Activated T-helper 1 cell treated with anti-CD3 and anti-CD28 coated beads, Interleukin-12 subunit alpha, Interleukin-12 subunit beta, Interleukin-2, Interleukin-4 antibody, amounts not matched to agents 30 ng/mL and 10 ng/mL and 1 ng/mL, durations not matched to agents 14 hours and 24 hours and 36 hours (primary cell): ENCODE measurements around the gene TMEM131. TPM values are rescaled to one million over a fixed set of nuclear protein-coding genes. Genes with fewer than 3 reads are reported as not detected.

Experiments used
- DNase-seq: peaks from one replicate; pipeline ENCODE4 v3.0.0; 2021; ENCODE audit warnings: low spot score
- H3K27ac Mint-ChIP-seq: one replicate; pipeline ENCODE4 v1.8.0; 2021; ENCODE audit warnings: mild to moderate bottlenecking, mixed read lengths
- H3K27me3 Mint-ChIP-seq: one replicate; pipeline ENCODE4 v1.8.0; 2022; ENCODE audit warnings: mild to moderate bottlenecking, moderate library complexity, mixed read lengths; ENCODE audit not compliant: insufficient read depth
- H3K36me3 Mint-ChIP-seq: one replicate; pipeline ENCODE4 v1.8.0; 2021; ENCODE audit warnings: low read depth, mixed read lengths
- H3K4me1 Mint-ChIP-seq: one replicate; pipeline ENCODE4 v1.8.0; 2021; ENCODE audit warnings: low read depth, mixed read lengths
- H3K4me3 Mint-ChIP-seq: one replicate; pipeline ENCODE4 v1.8.0; 2021; ENCODE audit warnings: mild to moderate bottlenecking, moderate library complexity, mixed read lengths
- H3K9me3 Mint-ChIP-seq: one replicate; pipeline ENCODE4 v1.8.0; 2021; ENCODE audit warnings: mixed read lengths
- intact Hi-C: fragments of 100-400 bp; cut with micrococcal nuclease; formaldehyde crosslinking; loops from one replicate; pipeline ENCODE4 v1.15.1; 2024
- total RNA-seq: library from RNA; stranded (reverse); gene quantifications from 2 replicates; pipeline ENCODE4 v1.2.3, GENCODE V29; 2022

The TMEM131 gene
- total RNA-seq, 1 donor from 2014 or later = 36.5 TPM

GRCh38 chr2:97774425-97774824 lies 221.3 kb downstream of the TMEM131 start:
- Mint-ChIP-seq H3K4me1 (peaks cover 10% of the 10 kb centered on the region), H3K4me3 (no peak overlapping the region), H3K27ac (no peak overlapping the region), H3K27me3 (no peaks in the 10 kb centered on the region), H3K9me3 (no peaks in the 10 kb centered on the region), H3K36me3 (peaks cover 35% of the 10 kb centered on the region)
- DNase-seq = no peak
- intact Hi-C loops = no loop called here

DNA sequence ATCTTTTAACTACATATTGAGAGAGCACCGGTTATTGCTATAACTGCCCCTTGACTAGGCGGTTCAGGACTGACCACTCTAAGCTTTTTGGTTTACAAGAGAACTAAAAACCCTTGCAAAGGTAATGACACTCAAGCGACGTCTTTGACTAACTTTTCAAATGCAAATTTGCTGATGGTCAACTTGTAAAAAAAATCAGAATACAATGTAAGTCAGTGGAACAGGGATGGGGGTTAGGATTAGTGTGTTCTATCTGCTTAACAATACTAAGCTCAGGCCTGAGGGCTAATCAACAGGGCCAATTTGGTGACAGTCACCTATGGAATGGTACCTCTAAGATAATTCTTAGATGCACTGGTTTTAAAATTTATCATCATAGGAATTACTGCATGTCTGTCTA lies 225.3 kb downstream of the TMEM131 start:
- peaks cover 31% of the 10 kb centered on the region for H3K4me1 Mint-ChIP-seq
- no peaks in the 10 kb centered on the region for H3K9me3 Mint-ChIP-seq

GRCh38 chr2:97769711-97770110 lies 226.0 kb downstream of the TMEM131 start:
- Mint-ChIP-seq H3K36me3 (peaks cover 30% of the 10 kb centered on the region), H3K27me3 (no peaks in the 10 kb centered on the region), H3K9me3 (no peaks in the 10 kb centered on the region), H3K27ac (no peak overlapping the region), H3K4me3 (no peak overlapping the region), H3K4me1 (peaks cover 29% of the 10 kb centered on the region)
- intact Hi-C loops = loop anchor here (2.0 kb wide), 2 partner anchors 23 to 51 kb away; no protein-coding TSS in a partner anchor
- DNase-seq = no peak

More for the DNA sequence above, 225.3 kb downstream of the TMEM131 start:
- no peak overlapping the region for H3K4me3 Mint-ChIP-seq
- H3K36me3 Mint-ChIP-seq = peaks cover 32% of the 10 kb centered on the region
- intact Hi-C loops = no loop called here
- no peak overlapping the region for H3K27ac Mint-ChIP-seq
- DNase-seq = no peak
- no peaks in the 10 kb centered on the region for H3K27me3 Mint-ChIP-seq

- H3K9me3 Mint-ChIP-seq = no peaks in the 10 kb centered on the region
- peaks cover 25% of the 10 kb centered on the region for H3K4me1 Mint-ChIP-seq
- peaks cover 26% of the 10 kb centered on the region for H3K36me3 Mint-ChIP-seq
- intact Hi-C loops = loop anchor here (2.0 kb wide), 2 partner anchors 23 to 51 kb away; no protein-coding TSS in a partner anchor
- no peaks in the 10 kb centered on the region for H3K27me3 Mint-ChIP-seq
- DNase-seq = no peak
- no peak overlapping the region for H3K4me3 Mint-ChIP-seq
- no peak overlapping the region for H3K27ac Mint-ChIP-seq
These were observed 226.4 kb downstream of the TMEM131 start for GRCh38 chr2:97769308-97769707.

- Mint-ChIP-seq H3K9me3 (no peaks in the 10 kb centered on the region), H3K4me3 (no peak overlapping the region), H3K27ac (no peak overlapping the region), H3K4me1 (peaks cover 30% of the 10 kb centered on the region), H3K36me3 (peaks cover 22% of the 10 kb centered on the region), H3K27me3 (no peaks in the 10 kb centered on the region)
- intact Hi-C loops = no loop called here
- no peak for DNase-seq
These were observed 229.2 kb downstream of the TMEM131 start for GRCh38 chr2:97766567-97766966.

DNA sequence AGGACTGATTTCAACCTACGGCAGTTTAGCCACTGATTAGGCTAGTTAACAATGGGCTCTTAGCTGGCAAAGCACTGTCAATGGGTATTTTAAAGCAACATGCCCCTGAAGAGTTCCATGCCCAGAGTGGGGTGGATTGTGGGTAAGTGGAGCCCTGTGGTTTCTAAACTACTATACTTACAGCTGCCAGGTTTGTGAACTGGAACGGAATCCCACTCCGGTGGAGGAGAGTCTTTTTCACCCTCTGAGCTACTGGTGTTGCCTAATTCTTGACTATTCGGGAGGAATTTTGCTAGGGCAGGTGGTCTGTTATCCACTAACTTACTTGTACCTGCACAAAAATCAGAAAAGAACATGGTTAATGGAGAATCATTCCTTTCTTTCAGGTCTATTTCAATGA lies 229.8 kb downstream of the TMEM131 start:
- Mint-ChIP-seq H3K27me3 (no peaks in the 10 kb centered on the region), H3K4me1 (peaks cover 36% of the 10 kb centered on the region)
- intact Hi-C loops = no loop called here

DNA sequence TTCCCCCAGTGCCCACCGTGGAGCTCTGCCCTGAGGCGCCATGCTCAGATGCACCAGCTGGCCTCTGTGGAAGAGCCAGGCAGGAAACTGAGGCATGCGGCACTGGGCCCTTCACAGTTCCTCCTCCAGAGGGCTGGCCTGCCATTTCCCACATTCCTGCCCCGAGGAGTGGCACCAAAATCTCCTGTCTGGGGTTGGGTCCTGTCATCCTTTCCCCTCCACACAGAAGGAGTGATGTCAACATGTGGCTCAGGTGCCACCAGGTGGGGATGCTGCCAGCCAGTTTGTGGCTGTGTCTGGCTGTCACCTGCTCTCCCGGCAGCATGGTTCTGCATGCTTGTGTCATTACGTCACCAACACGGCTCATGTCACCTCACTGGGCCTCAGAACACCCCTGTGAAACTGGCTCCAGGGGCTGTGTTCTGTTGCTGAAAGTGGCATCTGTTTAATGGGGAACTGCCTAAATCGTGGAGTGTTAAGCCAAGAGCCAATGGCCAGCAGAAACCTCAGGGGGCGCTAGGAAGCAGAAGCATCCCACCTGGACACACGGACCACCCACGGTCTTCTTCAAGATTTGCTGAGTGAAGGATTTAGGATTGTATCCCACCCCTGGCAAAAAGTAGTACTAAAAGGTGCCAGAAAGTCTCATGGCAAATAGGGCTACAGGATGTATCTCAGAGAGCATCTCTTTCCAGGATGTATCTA lies 231.0 kb downstream of the TMEM131 start:
- H3K36me3 Mint-ChIP-seq = peaks cover 31% of the 10 kb centered on the region
- H3K27ac Mint-ChIP-seq = no peak overlapping the region
- H3K27me3 Mint-ChIP-seq = no peaks in the 10 kb centered on the region
- intact Hi-C loops = no loop called here
- no peaks in the 10 kb centered on the region for H3K9me3 Mint-ChIP-seq
- no peak for DNase-seq
- peaks cover 48% of the 10 kb centered on the region for H3K4me1 Mint-ChIP-seq
- no peak overlapping the region for H3K4me3 Mint-ChIP-seq

More for the DNA sequence above, 229.8 kb downstream of the TMEM131 start:
- peaks cover 20% of the 10 kb centered on the region for H3K36me3 Mint-ChIP-seq
- no peak overlapping the region for H3K27ac Mint-ChIP-seq
- no peak for DNase-seq
- H3K4me3 Mint-ChIP-seq = no peak overlapping the region
- no peaks in the 10 kb centered on the region for H3K9me3 Mint-ChIP-seq

- Mint-ChIP-seq H3K27me3 (no peaks in the 10 kb centered on the region), H3K4me1 (peaks cover 50% of the 10 kb centered on the region), H3K9me3 (no peaks in the 10 kb centered on the region), H3K36me3 (peaks cover 35% of the 10 kb centered on the region), H3K4me3 (no peak overlapping the region), H3K27ac (peak overlapping the region; percentile 18)
- intact Hi-C loops = no loop called here
- DNase-seq = no peak
These were observed 232.4 kb downstream of the TMEM131 start for GRCh38 chr2:97763176-97763845.

- Mint-ChIP-seq H3K9me3 (no peaks in the 10 kb centered on the region), H3K4me1 (peaks cover 36% of the 10 kb centered on the region), H3K36me3 (peaks cover 42% of the 10 kb centered on the region), H3K4me3 (peak overlapping the region; percentile 42), H3K27me3 (no peaks in the 10 kb centered on the region), H3K27ac (peak overlapping the region; percentile 83)
- peak; percentile 50 for DNase-seq
- intact Hi-C loops = loop anchor here (2.0 kb wide), 1 partner anchor 14 kb away; no protein-coding TSS in a partner anchor
These were observed 234.6 kb downstream of the TMEM131 start for GRCh38 chr2:97761192-97761591.

DNA sequence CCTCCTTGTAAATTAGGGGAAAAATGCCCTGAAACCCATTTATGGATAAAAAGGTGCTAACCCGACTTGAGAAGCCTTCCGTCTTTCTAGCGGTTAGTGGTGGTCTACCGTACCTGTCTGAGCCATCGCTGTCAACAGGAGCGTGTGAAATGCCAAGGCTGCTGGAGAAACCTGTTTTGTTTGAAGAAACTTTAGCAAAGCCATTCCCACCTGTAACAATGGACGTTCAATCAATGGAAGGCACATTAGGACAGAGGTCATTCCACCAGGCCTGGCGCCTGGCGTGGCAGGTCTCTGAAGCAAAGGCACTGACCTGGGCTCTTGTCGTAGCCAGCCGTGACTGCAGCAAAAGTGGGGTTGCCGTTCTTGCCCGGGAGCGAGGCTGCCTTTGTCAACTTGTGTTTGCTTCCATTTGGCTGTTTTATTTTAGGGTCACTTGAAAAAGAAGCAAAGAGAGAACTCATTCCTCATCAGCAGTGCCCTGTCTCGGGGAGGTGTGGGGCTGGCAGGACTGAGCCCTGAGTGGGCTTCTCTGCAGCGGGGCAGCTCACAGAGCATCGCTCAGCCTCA lies 235.2 kb downstream of the TMEM131 start:
- H3K4me3 Mint-ChIP-seq = peak overlapping the region; percentile 42
- no peaks in the 10 kb centered on the region for H3K9me3 Mint-ChIP-seq
- intact Hi-C loops = loop anchor here (2.0 kb wide), 1 partner anchor 14 kb away; no protein-coding TSS in a partner anchor
- H3K4me1 Mint-ChIP-seq = peaks cover 32% of the 10 kb centered on the region
- DNase-seq = no peak
- peak overlapping the region; percentile 83 for H3K27ac Mint-ChIP-seq
- H3K27me3 Mint-ChIP-seq = no peaks in the 10 kb centered on the region
- H3K36me3 Mint-ChIP-seq = peaks cover 37% of the 10 kb centered on the region

DNA sequence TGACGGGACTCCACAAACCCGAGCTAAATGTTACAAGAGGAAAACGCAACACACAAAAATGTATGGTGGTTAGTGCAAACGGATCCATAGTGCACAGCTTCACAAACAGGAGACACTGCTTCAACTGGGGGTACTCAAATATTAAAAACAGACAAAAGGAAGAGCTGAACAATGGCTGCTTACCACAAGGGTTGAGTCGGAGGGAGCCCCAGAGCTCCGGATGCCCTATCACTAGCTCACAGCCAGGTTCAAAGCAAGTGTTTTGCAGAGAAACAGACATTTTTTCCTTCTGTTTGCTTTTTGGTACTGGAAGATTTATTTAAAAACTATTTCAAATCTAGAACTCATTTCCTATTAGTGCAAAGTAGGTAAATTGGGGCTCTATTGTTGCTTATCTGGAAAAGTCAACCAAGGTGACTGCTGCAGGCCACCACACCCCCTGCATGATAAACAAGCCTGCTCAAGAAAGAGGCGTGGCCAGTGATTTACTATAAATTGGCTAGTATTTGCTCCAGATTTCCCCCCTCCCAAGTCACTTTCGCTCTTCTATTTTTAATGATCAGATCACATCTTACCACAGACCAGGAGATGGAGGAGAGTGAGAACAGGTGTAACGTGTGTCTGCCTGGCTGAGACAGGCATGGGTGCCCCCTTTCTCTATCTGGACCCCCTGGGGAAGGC lies 235.9 kb downstream of the TMEM131 start:
- Mint-ChIP-seq H3K4me1 (peaks cover 32% of the 10 kb centered on the region), H3K4me3 (no peak overlapping the region), H3K27ac (peak overlapping the region; percentile 75), H3K36me3 (peaks cover 33% of the 10 kb centered on the region), H3K27me3 (no peaks in the 10 kb centered on the region), H3K9me3 (no peaks in the 10 kb centered on the region)
- intact Hi-C loops = loop anchor here (2.0 kb wide), 1 partner anchor 13 kb away; no protein-coding TSS in a partner anchor
- DNase-seq = no peak

DNA sequence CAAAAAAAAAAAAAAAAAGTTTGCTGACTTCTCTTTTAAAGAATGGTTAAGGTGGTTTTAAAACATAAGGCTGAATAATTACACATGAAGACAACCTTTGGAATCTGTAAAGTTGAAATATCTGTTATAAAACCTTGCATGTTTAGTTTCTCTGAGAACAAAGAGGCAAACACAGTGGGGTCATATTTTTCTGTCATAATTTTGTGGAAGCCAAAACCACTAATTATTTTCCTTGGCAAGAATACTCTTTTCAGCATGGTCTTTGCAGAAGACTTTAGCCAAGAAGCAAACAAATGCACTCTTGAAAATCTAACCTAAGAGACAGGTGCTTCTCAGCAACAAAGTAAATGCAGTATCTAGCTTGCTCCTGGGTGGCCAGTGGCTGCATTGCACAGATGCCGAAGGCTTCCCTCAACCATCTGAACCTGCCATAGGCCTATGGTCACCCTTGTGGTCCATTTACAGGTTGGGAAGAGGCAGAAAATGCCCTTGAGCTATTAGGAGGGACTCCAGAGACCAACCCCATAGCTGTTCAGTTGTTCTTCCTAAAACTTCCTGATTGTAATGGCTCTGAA lies 237.5 kb downstream of the TMEM131 start:
- H3K9me3 Mint-ChIP-seq = no peaks in the 10 kb centered on the region
- DNase-seq = no peak
- no peak overlapping the region for H3K4me3 Mint-ChIP-seq
- no peaks in the 10 kb centered on the region for H3K27me3 Mint-ChIP-seq
- intact Hi-C loops = no loop called here
- no peak overlapping the region for H3K27ac Mint-ChIP-seq
- H3K4me1 Mint-ChIP-seq = peaks cover 32% of the 10 kb centered on the region
- peaks cover 31% of the 10 kb centered on the region for H3K36me3 Mint-ChIP-seq
